Mesenchymal stem cell (in vitro differentiated cells and primary cell): ENCODE results near the gene ITGB7.

Experiments used
- DNase-seq: peaks from one replicate; pipeline ENCODE4 v3.0.0-alpha.2; 2013
- H2AFZ ChIP-seq: one replicate; pipeline ENCODE4 v1.6.1; 2013; ENCODE audit warnings: low read depth, mild to moderate bottlenecking, control low read depth, inconsistent platforms, low read length, moderate library complexity
- H2AK5ac ChIP-seq: 2 replicates; pipeline ENCODE4 v1.6.1; 2013; ENCODE audit warnings: low read length, moderate library complexity, mild to moderate bottlenecking, inconsistent platforms; ENCODE audit not compliant: severe bottlenecking
- H2BK120ac ChIP-seq: one replicate; pipeline ENCODE4 v1.6.1; 2013; ENCODE audit warnings: low read depth, mild to moderate bottlenecking, inconsistent platforms, low read length, moderate library complexity
- H2BK12ac ChIP-seq, 2 experiments: one replicate each; pipeline ENCODE4 v1.6.1; 2013; ENCODE audit warnings: inconsistent platforms in 2 of 2, low read length in 2 of 2, mild to moderate bottlenecking in 2 of 2, moderate library complexity in 2 of 2, control low read depth in 1 of 2
- H2BK15ac ChIP-seq: one replicate; pipeline ENCODE4 v1.6.1; 2013; ENCODE audit warnings: mild to moderate bottlenecking, low read depth, inconsistent platforms; ENCODE audit not compliant: poor library complexity, severe bottlenecking
- H2BK5ac ChIP-seq: 2 replicates; pipeline ENCODE4 v1.6.1; 2013; ENCODE audit warnings: low read depth, mild to moderate bottlenecking, low read length, control low read depth, inconsistent platforms; ENCODE audit not compliant: poor library complexity, severe bottlenecking
- H3K14ac ChIP-seq, 2 experiments: one replicate each; pipeline ENCODE4 v1.6.1; 2013; ENCODE audit warnings: inconsistent platforms in 2 of 2, low read length in 2 of 2, control low read depth in 1 of 2, mild to moderate bottlenecking in 1 of 2, moderate library complexity in 1 of 2
- H3K18ac ChIP-seq, 2 experiments: one replicate each; pipeline ENCODE4 v1.6.1; 2013; ENCODE audit warnings: inconsistent platforms in 2 of 2, low read length in 2 of 2, control low read depth in 1 of 2, low read depth in 1 of 2, mild to moderate bottlenecking in 1 of 2
- H3K23ac ChIP-seq, 2 experiments: one replicate each; pipeline ENCODE4 v1.6.1; 2013; ENCODE audit warnings: inconsistent platforms in 2 of 2, low read length in 2 of 2, mild to moderate bottlenecking in 2 of 2, moderate library complexity in 2 of 2, control low read depth in 1 of 2
- H3K27ac ChIP-seq: 2 replicates; pipeline ENCODE4 v1.5.1; 2013; ENCODE audit warnings: mild to moderate bottlenecking, moderate library complexity, low read length, control low read depth, inconsistent platforms; ENCODE audit not compliant: poor library complexity, severe bottlenecking
- H3K27me3 ChIP-seq, 2 experiments: 2 replicates each; pipeline versions ENCODE4 v1.6.1 to v1.7.0; 2013; ENCODE audit warnings: low read length in 2 of 2, mild to moderate bottlenecking in 2 of 2, moderate library complexity in 2 of 2, control low read depth in 1 of 2, inconsistent platforms in 1 of 2; ENCODE audit not compliant: control insufficient read depth in 1 of 2, insufficient read depth in 1 of 2
- H3K36me3 ChIP-seq, 2 experiments: 2 replicates each; pipeline versions ENCODE4 v1.6.1 to v1.7.0; 2013; ENCODE audit warnings: low read length in 2 of 2, control low read depth in 1 of 2, inconsistent platforms in 1 of 2, low read depth in 1 of 2, mild to moderate bottlenecking in 1 of 2; ENCODE audit not compliant: insufficient read depth in 2 of 2, control insufficient read depth in 1 of 2
- H3K4ac ChIP-seq, 2 experiments: one replicate each; pipeline ENCODE4 v1.6.1; 2013; ENCODE audit warnings: inconsistent platforms in 2 of 2, low read length in 2 of 2, mild to moderate bottlenecking in 2 of 2, moderate library complexity in 2 of 2, control low read depth in 1 of 2, low read depth in 1 of 2
- H3K4me1 ChIP-seq: 2 replicates; pipeline ENCODE4 v1.6.1; 2013; ENCODE audit warnings: low read depth, low read length, control low read depth; ENCODE audit not compliant: control insufficient read depth, insufficient read depth
- H3K4me2 ChIP-seq: 2 replicates; pipeline ENCODE4 v1.6.1; 2013; ENCODE audit warnings: low read length, mild to moderate bottlenecking, inconsistent platforms; ENCODE audit not compliant: poor library complexity, severe bottlenecking
- H3K4me3 ChIP-seq, 2 experiments: 2 replicates each; pipeline versions ENCODE4 v1.5.1 to v1.7.0; 2013; ENCODE audit warnings: low read length in 2 of 2, mild to moderate bottlenecking in 2 of 2, control low read depth in 1 of 2, low read depth in 1 of 2; ENCODE audit not compliant: insufficient read depth in 1 of 2
- H3K79me1 ChIP-seq: replicated peaks from 2 replicates; pipeline ENCODE4 v1.6.1; 2013; ENCODE audit warnings: mild to moderate bottlenecking, control low read depth, low read length, inconsistent platforms; ENCODE audit not compliant: poor library complexity, severe bottlenecking
- H3K9ac ChIP-seq: 2 replicates; pipeline ENCODE4 v1.7.0; 2013; ENCODE audit warnings: mild to moderate bottlenecking, low read length, moderate library complexity
- H3K9me3 ChIP-seq: 2 replicates; pipeline ENCODE4 v1.7.0; 2013; ENCODE audit warnings: mild to moderate bottlenecking, low read length; ENCODE audit not compliant: control insufficient read depth
- H4K8ac ChIP-seq: one replicate; pipeline ENCODE4 v1.6.1; 2013; ENCODE audit warnings: inconsistent platforms, mild to moderate bottlenecking, low read length, moderate library complexity
- H4K91ac ChIP-seq: one replicate; pipeline ENCODE4 v1.6.1; 2013; ENCODE audit warnings: mild to moderate bottlenecking, low read length, inconsistent platforms
- WGBS: methylation state at CpG from one replicate; pipeline ENCODE4 v1.1.7; 2013; ENCODE audit warnings: mixed read lengths; 5-methylcytosine and 5-hydroxymethylcytosine counted together

ITGB7 gene

GRCh38 chr12:53200458-53201176, 6.4 kb downstream of the ITGB7 start:
- Histone ChIP-seq H3K23ac (no peak overlapping the region), H3K4me1 (peaks cover 6% of the 10 kb centered on the region), H2BK120ac (no peak overlapping the region), H3K27ac (peak overlapping the region; percentile 38), H3K9ac (peak overlapping the region; percentile 7), H3K4me2 (no peak overlapping the region), H3K36me3 (peaks cover 0 to 5% of the 10 kb centered on the region in 2 experiments), H3K18ac (no peak overlapping the region), H2BK12ac (no peak overlapping the region), H2AK5ac (no peak overlapping the region), H4K8ac (no peak overlapping the region), H3K79me1 (no peaks in the 10 kb centered on the region), H4K91ac (no peak overlapping the region), H2AFZ (no peak overlapping the region), H2BK5ac (no peak overlapping the region), H3K4ac (no peak overlapping the region), H3K14ac (no peak overlapping the region), H2BK15ac (no peak overlapping the region), H3K27me3 (peaks cover 0 to 36% of the 10 kb centered on the region in 2 experiments), H3K4me3 (no peak overlapping the region), H3K9me3 (no peaks in the 10 kb centered on the region)
- WGBS = 78% methylated on average over 10 of the region's 10 CpGs
- no peak for DNase-seq

- Histone ChIP-seq H3K27me3 (peaks cover 0 to 41% of the 10 kb centered on the region in 2 experiments), H3K14ac (no peak overlapping the region), H3K18ac (no peak overlapping the region), H3K9me3 (no peaks in the 10 kb centered on the region), H2AFZ (no peak overlapping the region), H3K4me1 (peaks cover 4% of the 10 kb centered on the region), H3K9ac (no peak overlapping the region), H2AK5ac (no peak overlapping the region), H3K4me2 (no peak overlapping the region), H2BK120ac (no peak overlapping the region), H3K4me3 (no peak overlapping the region), H2BK15ac (no peak overlapping the region), H3K36me3 (peaks cover 0 to 6% of the 10 kb centered on the region in 2 experiments), H3K79me1 (no peaks in the 10 kb centered on the region), H3K27ac (no peak overlapping the region), H3K4ac (no peak overlapping the region), H4K91ac (no peak overlapping the region), H2BK12ac (no peak overlapping the region), H4K8ac (no peak overlapping the region), H2BK5ac (no peak overlapping the region), H3K23ac (no peak overlapping the region)
- 100% methylated on average over 2 of the region's 2 CpGs for WGBS
- no peak for DNase-seq
These were observed 7.0 kb downstream of the ITGB7 start for GRCh38 chr12:53200107-53200457.

GRCh38 chr12:53199700-53200099, 7.4 kb downstream of the ITGB7 start:
- Histone ChIP-seq H4K8ac (peak overlapping the region; percentile 9), H2AFZ (no peak overlapping the region), H3K9me3 (no peaks in the 10 kb centered on the region), H3K79me1 (no peaks in the 10 kb centered on the region), H3K4ac (no peak overlapping the region), H3K4me2 (no peak overlapping the region), H2BK15ac (no peak overlapping the region), H2AK5ac (no peak overlapping the region), H3K14ac (no peak overlapping the region), H3K36me3 (peaks cover 0 to 6% of the 10 kb centered on the region in 2 experiments), H2BK12ac (no peak overlapping the region), H2BK5ac (no peak overlapping the region), H3K23ac (no peak overlapping the region), H3K4me3 (no peak overlapping the region), H3K9ac (no peak overlapping the region), H3K27ac (no peak overlapping the region), H2BK120ac (no peak overlapping the region), H4K91ac (no peak overlapping the region), H3K27me3 (peaks cover 0 to 45% of the 10 kb centered on the region in 2 experiments), H3K18ac (no peak overlapping the region), H3K4me1 (peaks cover 4% of the 10 kb centered on the region)
- 92% methylated on average over 3 of the region's 3 CpGs for WGBS
- no peak for DNase-seq

- Histone ChIP-seq H3K14ac (no peak overlapping the region), H2BK5ac (no peak overlapping the region), H3K9me3 (no peaks in the 10 kb centered on the region), H2BK15ac (no peak overlapping the region), H3K4me2 (no peak overlapping the region), H2AFZ (no peak overlapping the region), H3K9ac (peak overlapping the region; percentile 72), H3K27me3 (peaks cover 0 to 56% of the 10 kb centered on the region in 2 experiments), H3K79me1 (no peaks in the 10 kb centered on the region), H2BK12ac (peak overlapping the region in 1 of 2 experiments; percentile 19), H4K91ac (peak overlapping the region; percentile 70), H4K8ac (peak overlapping the region; percentile 20), H3K23ac (no peak overlapping the region), H2AK5ac (no peak overlapping the region), H2BK120ac (no peak overlapping the region), H3K18ac (peak overlapping the region in 1 of 2 experiments; percentile 46), H3K27ac (no peak overlapping the region), H3K4me1 (peaks cover 4% of the 10 kb centered on the region), H3K4me3 (no peak overlapping the region), H3K4ac (no peak overlapping the region), H3K36me3 (peaks cover 0 to 6% of the 10 kb centered on the region in 2 experiments)
- 93% methylated on average over 5 of the region's 5 CpGs for WGBS
- DNase-seq = no peak
These were observed 8.5 kb downstream of the ITGB7 start for GRCh38 chr12:53198486-53199110.
